ENCODE data around the gene TMUB1. TPM values are rescaled to one million over a fixed set of nuclear protein-coding genes. Genes with fewer than 3 reads are reported as not detected.

The TMUB1 gene
- total RNA-seq, 2 experiments from 2014 or later = 56.0 to 59.6 TPM

GRCh38 chr7:151115836-151116418 is 32.6 kb upstream of the TMUB1 start:
- Histone ChIP-seq H2AFZ (ENCODE audit: low read length) (no peak overlapping the region), H3K27ac (ENCODE audit: low read depth, low read length, poor library complexity, severe bottlenecking) (no peak overlapping the region), H3K4me1 (ENCODE audit: insufficient read depth, low read length, poor library complexity, severe bottlenecking) (no peaks in the 10 kb centered on the region), H3K4me2 (ENCODE audit: low read length) (no peak overlapping the region), H4K20me1 (ENCODE audit: insufficient read depth, low read length) (no peaks in the 10 kb centered on the region), H3K9me3 (ENCODE audit: low read length) (no peaks in the 10 kb centered on the region), H3K4me3 (ENCODE audit: low read depth, low read length, poor library complexity, severe bottlenecking) (no peak overlapping the region), H3K79me2 (ENCODE audit: insufficient read depth, low read depth, low read length) (no peaks in the 10 kb centered on the region), H3K9me2 (ENCODE audit: insufficient read depth, low read length) (no peaks in the 10 kb centered on the region), H3K36me3 (ENCODE audit: insufficient read depth, low read length) (no peaks in the 10 kb centered on the region)
- no peak for TF ChIP-seq CTCF (conservative IDR thresholded peaks at IDR 0.05; ENCODE audit: low read length)
- no peak for TF ChIP-seq EZH2phosphoT487 (IDR thresholded peaks at IDR 0.05; ENCODE audit: borderline replicate concordance, low read depth, low read length)
- POLR2A ChIA-PET = no interaction called here
- no peak for DNase-seq (ENCODE audit: low spot score)
- no TSS peak for BruUV-seq (replicated peaks)
- CTCF ChIA-PET (ENCODE audit: unreplicated experiment) = no interaction called here
- intact Hi-C loops (cut with micrococcal nuclease; ENCODE audit: unreplicated experiment) = loop anchor here (10.0 kb wide), 1 partner anchor 221 kb away; no protein-coding TSS in a partner anchor

- CTCF ChIA-PET (ENCODE audit: unreplicated experiment) = no interaction called here
- no peak for DNase-seq (ENCODE audit: low spot score)
- Histone ChIP-seq H3K79me2 (ENCODE audit: insufficient read depth, low read depth, low read length) (no peaks in the 10 kb centered on the region), H4K20me1 (ENCODE audit: insufficient read depth, low read length) (no peaks in the 10 kb centered on the region), H3K4me1 (ENCODE audit: insufficient read depth, low read length, poor library complexity, severe bottlenecking) (no peaks in the 10 kb centered on the region), H3K36me3 (ENCODE audit: insufficient read depth, low read length) (no peaks in the 10 kb centered on the region), H3K9me3 (ENCODE audit: low read length) (no peaks in the 10 kb centered on the region), H2AFZ (ENCODE audit: low read length) (no peak overlapping the region), H3K9me2 (ENCODE audit: insufficient read depth, low read length) (no peaks in the 10 kb centered on the region), H3K4me3 (ENCODE audit: low read depth, low read length, poor library complexity, severe bottlenecking) (no peak overlapping the region), H3K27ac (ENCODE audit: low read depth, low read length, poor library complexity, severe bottlenecking) (no peak overlapping the region), H3K4me2 (ENCODE audit: low read length) (no peak overlapping the region)
- TF ChIP-seq CTCF (conservative IDR thresholded peaks at IDR 0.05; ENCODE audit: low read length) (no peak), EZH2phosphoT487 (IDR thresholded peaks at IDR 0.05; ENCODE audit: borderline replicate concordance, low read depth, low read length) (no peak)
- no TSS peak for BruUV-seq (replicated peaks)
- POLR2A ChIA-PET = no interaction called here
- intact Hi-C loops (cut with micrococcal nuclease; ENCODE audit: unreplicated experiment) = loop anchor here (10.0 kb wide), 1 partner anchor 220 kb away; no protein-coding TSS in a partner anchor
Measured at GRCh38 chr7:151115121-151115835, 32.0 kb upstream of the TMUB1 start.

Data from OCI-LY7 (cell line).